ENCODE data around the gene PJA1. TPM values are rescaled to one million over a fixed set of nuclear protein-coding genes. Genes with fewer than 3 reads are reported as not detected.

Gene PJA1
- total RNA-seq, 2 donors from 2014 or later, result 28.0 to 89.9 TPM

- intact Hi-C loops (cut with DNase I), result no loop called here
- no peaks in the 10 kb centered on the region for H3K9me3 ChIP-seq
- no peak for TF ChIP-seq CTCF (IDR thresholded peaks at IDR 0.05)
- no peak for TF ChIP-seq POLR2A (IDR thresholded peaks at IDR 0.05)
- TF ChIP-seq POLR2AphosphoS5 (IDR thresholded peaks at IDR 0.05), result no peak
- no peak for DNase-seq (ENCODE audit: low spot score)
- no peak overlapping the region for H3K27ac ChIP-seq
- 5% methylated on average over 18 of the region's 34 CpGs for WGBS
- H3K4me3 ChIP-seq, result no peak overlapping the region
- no peaks in the 10 kb centered on the region for H3K27me3 ChIP-seq (replicated peaks; ENCODE audit: insufficient read depth)
- H3K36me3 ChIP-seq, result no peaks in the 10 kb centered on the region
- no peaks in the 10 kb centered on the region for H3K4me1 ChIP-seq (replicated peaks)
These were observed 36.7 kb downstream of the PJA1 start for GRCh38 chrX:69128588-69128987.

GRCh38 chrX:69127466-69127865 lies 37.8 kb downstream of the PJA1 start:
- Histone ChIP-seq H3K4me1 (replicated peaks) (no peaks in the 10 kb centered on the region), H3K36me3 (no peaks in the 10 kb centered on the region), H3K27me3 (replicated peaks; ENCODE audit: insufficient read depth) (no peaks in the 10 kb centered on the region), H3K9me3 (no peaks in the 10 kb centered on the region), H3K27ac (no peak overlapping the region), H3K4me3 (no peak overlapping the region)
- WGBS, result 100% methylated on average over 3 of the region's 3 CpGs
- DNase-seq (ENCODE audit: low spot score), result no peak
- intact Hi-C loops (cut with DNase I), result no loop called here
- no peak for TF ChIP-seq CTCF (IDR thresholded peaks at IDR 0.05)
- no peak for TF ChIP-seq POLR2A (IDR thresholded peaks at IDR 0.05)
- no peak for TF ChIP-seq POLR2AphosphoS5 (IDR thresholded peaks at IDR 0.05)

GRCh38 chrX:69126642-69127041 lies 38.6 kb downstream of the PJA1 start:
- no peak for TF ChIP-seq CTCF (IDR thresholded peaks at IDR 0.05)
- no peak for TF ChIP-seq POLR2AphosphoS5 (IDR thresholded peaks at IDR 0.05)
- TF ChIP-seq POLR2A (IDR thresholded peaks at IDR 0.05), result no peak
- no peaks in the 10 kb centered on the region for H3K27me3 ChIP-seq (replicated peaks; ENCODE audit: insufficient read depth)

GRCh38 chrX:69125094-69125493 lies 40.2 kb downstream of the PJA1 start:
- no peak for DNase-seq (ENCODE audit: low spot score)
- intact Hi-C loops (cut with DNase I), result no loop called here

More at GRCh38 chrX:69126642-69127041, 38.6 kb downstream of the PJA1 start:
- Histone ChIP-seq H3K36me3 (no peaks in the 10 kb centered on the region), H3K9me3 (no peaks in the 10 kb centered on the region), H3K4me1 (replicated peaks) (no peaks in the 10 kb centered on the region), H3K4me3 (no peak overlapping the region), H3K27ac (no peak overlapping the region)
- 84% methylated on average over 5 of the region's 5 CpGs for WGBS
- intact Hi-C loops (cut with DNase I), result no loop called here
- no peak for DNase-seq (ENCODE audit: low spot score)

More at GRCh38 chrX:69125094-69125493, 40.2 kb downstream of the PJA1 start:
- H3K4me1 ChIP-seq (replicated peaks), result no peaks in the 10 kb centered on the region
- H3K9me3 ChIP-seq, result no peaks in the 10 kb centered on the region
- no peaks in the 10 kb centered on the region for H3K27me3 ChIP-seq (replicated peaks; ENCODE audit: insufficient read depth)
- no peaks in the 10 kb centered on the region for H3K36me3 ChIP-seq
- WGBS, result 97% methylated on average over 5 of the region's 5 CpGs
- no peak overlapping the region for H3K27ac ChIP-seq
- H3K4me3 ChIP-seq, result no peak overlapping the region
- TF ChIP-seq POLR2A (IDR thresholded peaks at IDR 0.05) (no peak), POLR2AphosphoS5 (IDR thresholded peaks at IDR 0.05) (no peak), CTCF (IDR thresholded peaks at IDR 0.05) (no peak)

All from prostate gland (tissue), 2 donors.